A549 (cell line): ENCODE results near the gene KIAA0232. TPM values are rescaled to one million over a fixed set of nuclear protein-coding genes. Genes with fewer than 3 reads are reported as not detected.
A peak's percentile ranks its signal among the peaks of the same experiment; 100 is the strongest.

ENCODE experiments used
- CBX8 ChIP-seq: fragments of 200-600 bp; sonication (generic); IDR thresholded peaks from 2 replicates; pipeline ENCODE4 v1.6.1; 2016
- CEBPB ChIP-seq, 2 experiments: fragments of >200 bp in 1 of 2; sonication (Bioruptor Twin) in 1 of 2; formaldehyde crosslinking in 1 of 2; IDR thresholded peaks; 2 replicates each; pipeline ENCODE4 v1.6.1; 2012 to 2016
- CHD2 ChIP-seq: fragments of 150-350 bp; IDR thresholded peaks from 2 replicates; pipeline ENCODE4 v1.6.1; 2014; ENCODE audit warnings: low read length; ENCODE audit not compliant: partially characterized antibody
- CHD4 ChIP-seq: fragments of 200-600 bp; sonication (generic); IDR thresholded peaks from 2 replicates; pipeline ENCODE4 v1.6.1; 2016; ENCODE audit warnings: antibody characterized with exemption, mild to moderate bottlenecking, borderline replicate concordance
- EHMT2 ChIP-seq: fragments of 200-600 bp; sonication (generic); IDR thresholded peaks from 2 replicates; pipeline ENCODE4 v1.6.1; 2016; ENCODE audit warnings: antibody characterized with exemption, low read depth, mild to moderate bottlenecking, moderate library complexity
- EP300 ChIP-seq, 2 experiments: fragments of >200 bp; sonication (Bioruptor Twin); formaldehyde crosslinking; IDR thresholded peaks; 2 replicates in 1 of 2; 3 replicates in 1 of 2; pipeline ENCODE4 v1.6.1; 2016 to 2017
- ESRRA ChIP-seq: fragments of 150-350 bp; IDR thresholded peaks from 2 replicates; pipeline ENCODE4 v1.6.1; 2014; ENCODE audit warnings: mild to moderate bottlenecking, low read length, borderline replicate concordance
- FOSL2 ChIP-seq, 2 experiments: fragments of 450-650 bp in 1 of 2; fragments of >200 bp in 1 of 2; sonication (Bioruptor Twin) in 1 of 2; formaldehyde crosslinking; IDR thresholded peaks; 2 replicates each; pipeline versions ENCODE4 v1.5.0 to v1.6.1; 2016 to 2020; ENCODE audit warnings: mild to moderate bottlenecking in 1 of 2, moderate library complexity in 1 of 2
- HEYL ChIP-seq: fragments of 250-450 bp; sonication (Bioruptor Pico); IDR thresholded peaks from 2 replicates; pipeline ENCODE4 v1.8.0; 2021; ENCODE audit warnings: mild to moderate bottlenecking, moderate library complexity
- JUN ChIP-seq, 2 experiments: fragments of >200 bp; sonication (Bioruptor Twin); formaldehyde crosslinking; IDR thresholded peaks; 2 replicates in 1 of 2; 3 replicates in 1 of 2; pipeline ENCODE4 v1.6.1; 2016 to 2017
- KDM1A ChIP-seq: fragments of 200-600 bp; sonication (generic); IDR thresholded peaks from 2 replicates; pipeline ENCODE4 v1.6.1; 2016; ENCODE audit warnings: low read depth, mild to moderate bottlenecking
- MAFK ChIP-seq: fragments of 450-650 bp; IDR thresholded peaks from 2 replicates; pipeline ENCODE4 v1.6.1; 2014; ENCODE audit not compliant: partially characterized antibody
- MAZ ChIP-seq: fragments of 150-350 bp; IDR thresholded peaks from 2 replicates; pipeline ENCODE4 v1.6.1; 2014; ENCODE audit warnings: antibody characterized with exemption, low read depth, low read length, borderline replicate concordance
- NFE2L2 ChIP-seq: fragments of 150-350 bp; conservative IDR thresholded peaks from 2 replicates; pipeline ENCODE4 v1.6.1; 2014; ENCODE audit warnings: low read length
- PHF8 ChIP-seq: fragments of 200-600 bp; sonication (generic); IDR thresholded peaks from 2 replicates; pipeline ENCODE4 v1.6.1; 2016; ENCODE audit warnings: low read depth, mild to moderate bottlenecking, antibody characterized with exemption, moderate library complexity, borderline replicate concordance
- POLR2AphosphoS2 ChIP-seq: conservative IDR thresholded peaks from 2 replicates; pipeline ENCODE4 v1.6.1; 2012; ENCODE audit warnings: low read length, improper control_type of control experiment, inconsistent platforms
- RAD21 ChIP-seq, 2 experiments: fragments of >200 bp in 1 of 2; sonication (Bioruptor Twin) in 1 of 2; formaldehyde crosslinking in 1 of 2; IDR thresholded peaks in 1 of 2; conservative IDR thresholded peaks in 1 of 2; 2 replicates in 1 of 2; 3 replicates in 1 of 2; pipeline ENCODE4 v1.6.1; 2012 to 2018; ENCODE audit warnings: inconsistent platforms in 1 of 2
- RFX5 ChIP-seq: fragments of 450-650 bp; IDR thresholded peaks from 2 replicates; pipeline ENCODE4 v1.7.1; 2014; ENCODE audit warnings: antibody characterized with exemption, mild to moderate bottlenecking, moderate library complexity
- RNF2 ChIP-seq: fragments of 200-600 bp; sonication (generic); IDR thresholded peaks from 2 replicates; pipeline ENCODE4 v1.6.1; 2016; ENCODE audit warnings: low read depth, mild to moderate bottlenecking, antibody characterized with exemption, moderate library complexity, borderline replicate concordance
- SMC3 ChIP-seq: fragments of >200 bp; sonication (Bioruptor Twin); formaldehyde crosslinking; IDR thresholded peaks from 3 replicates; pipeline ENCODE4 v1.6.1; 2018; ENCODE audit warnings: inconsistent platforms
- SREBF2 ChIP-seq: fragments of 450-650 bp; IDR thresholded peaks from 2 replicates; pipeline ENCODE4 v1.6.1; 2014; ENCODE audit warnings: mild to moderate bottlenecking, moderate library complexity
- TP53 ChIP-seq: fragments of 250-450 bp; sonication (Bioruptor Pico); IDR thresholded peaks from 2 replicates; pipeline ENCODE4 v1.5.0; 2021; ENCODE audit warnings: mild to moderate bottlenecking, moderate library complexity
- ZC3H11A ChIP-seq: fragments of 450-650 bp; IDR thresholded peaks from 2 replicates; pipeline ENCODE4 v1.6.1; 2014; ENCODE audit warnings: antibody characterized with exemption, mild to moderate bottlenecking
- ZNF302 ChIP-seq: fragments of 250-450 bp; sonication (Bioruptor Pico); IDR thresholded peaks from 2 replicates; pipeline ENCODE4 v1.9.0; 2021; ENCODE audit warnings: inconsistent platforms, mild to moderate bottlenecking, moderate library complexity
- ZSCAN20 ChIP-seq: fragments of 250-450 bp; sonication (Bioruptor Pico); IDR thresholded peaks from 2 replicates; pipeline ENCODE4 v1.8.0; 2022; ENCODE audit warnings: mild to moderate bottlenecking, moderate library complexity
- polyA plus RNA-seq, 4 experiments: library from polyadenylated mRNA; depleted of rRNA in 3 of 4; stranded (reverse); fragments of >200 nt; fragmentation: RNase III in 1 of 4; extraction: RNeasy Plus Mini Kit Qiagen cat#74134 plus additional on column Dnase treatment in 1 of 4; gene quantifications; 2 replicates in 3 of 4; 3 replicates in 1 of 4; pipeline ENCODE4 v1.2.3, GENCODE V29; 2011 to 2017
- TF ChIP-seq, protein P1 (sequence below): IDR thresholded peaks from 2 replicates; pipeline ENCODE4 v1.6.1; 2012; ENCODE audit warnings: low read depth, borderline replicate concordance
- TF ChIP-seq, protein P2 (sequence below): IDR thresholded peaks from 2 replicates; pipeline ENCODE4 v1.6.1; 2012
- TF ChIP-seq, protein P3 (sequence below): fragments of >200 bp; sonication (Bioruptor Twin); formaldehyde crosslinking; IDR thresholded peaks from 3 replicates; pipeline ENCODE4 v1.5.1; 2016
- TF ChIP-seq, protein P4 (sequence below): fragments of 200-600 bp; sonication (generic); IDR thresholded peaks from 2 replicates; pipeline ENCODE4 v1.6.1; 2016; ENCODE audit warnings: antibody characterized with exemption, mild to moderate bottlenecking, moderate library complexity
- TF ChIP-seq, protein P5 (sequence below): fragments of 150-350 bp; IDR thresholded peaks from 2 replicates; pipeline ENCODE4 v1.6.1; 2014; ENCODE audit warnings: low read depth, mild to moderate bottlenecking, low read length
- TF ChIP-seq, protein P6 (sequence below): fragments of 250-450 bp; sonication (Bioruptor Pico); IDR thresholded peaks from 2 replicates; pipeline ENCODE4 v1.5.0; 2020; ENCODE audit warnings: low read depth, mild to moderate bottlenecking, moderate library complexity
- TF ChIP-seq, protein P7 (sequence below): fragments of >200 bp; sonication (Bioruptor Twin); formaldehyde crosslinking; IDR thresholded peaks from 3 replicates; pipeline ENCODE4 v1.6.1; 2016

Gene KIAA0232
- polyA plus RNA-seq, 2 of the 4 experiments (the other 2 are of a cell fraction): 9.3 to 21.5 TPM

DNA sequence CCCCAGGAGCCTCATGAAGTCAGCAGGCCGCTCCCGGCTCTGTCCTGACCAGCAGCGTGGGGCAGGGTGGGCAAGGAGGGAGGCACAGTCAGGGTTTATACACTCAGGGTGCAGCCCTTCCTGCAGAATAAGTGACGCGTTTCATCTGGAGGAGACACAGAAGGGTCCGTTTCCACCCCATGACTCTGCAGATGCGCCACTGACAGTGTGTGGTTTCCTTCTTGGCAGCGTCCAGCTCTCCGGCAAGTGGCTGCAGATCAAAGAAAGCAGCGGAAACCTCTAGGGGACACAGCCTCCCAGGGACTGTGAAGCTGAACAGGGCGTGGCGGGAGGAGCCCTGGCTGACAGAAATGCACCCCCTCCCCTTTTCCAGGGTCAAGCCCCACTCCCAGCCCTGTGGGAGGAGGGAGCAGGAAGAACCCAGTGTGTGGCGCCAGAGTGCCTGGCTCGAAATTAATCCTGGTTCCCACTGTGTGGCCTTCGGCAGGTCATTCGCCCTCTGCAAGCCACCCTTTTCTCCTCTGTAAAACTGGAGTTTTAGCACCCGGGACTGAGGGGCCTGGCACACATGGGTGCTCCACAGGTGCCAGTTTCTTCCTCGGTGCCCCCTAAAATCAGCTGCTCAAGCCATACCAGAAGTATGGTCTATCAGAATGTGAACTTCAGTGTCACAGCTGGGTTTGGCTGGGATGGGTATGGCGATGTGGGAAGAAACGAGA is 109.8 kb downstream of the KIAA0232 start (continued):
- TF ChIP-seq, protein P1, sequence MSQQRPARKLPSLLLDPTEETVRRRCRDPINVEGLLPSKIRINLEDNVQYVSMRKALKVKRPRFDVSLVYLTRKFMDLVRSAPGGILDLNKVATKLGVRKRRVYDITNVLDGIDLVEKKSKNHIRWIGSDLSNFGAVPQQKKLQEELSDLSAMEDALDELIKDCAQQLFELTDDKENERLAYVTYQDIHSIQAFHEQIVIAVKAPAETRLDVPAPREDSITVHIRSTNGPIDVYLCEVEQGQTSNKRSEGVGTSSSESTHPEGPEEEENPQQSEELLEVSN: no peak
- TF ChIP-seq, protein P2, sequence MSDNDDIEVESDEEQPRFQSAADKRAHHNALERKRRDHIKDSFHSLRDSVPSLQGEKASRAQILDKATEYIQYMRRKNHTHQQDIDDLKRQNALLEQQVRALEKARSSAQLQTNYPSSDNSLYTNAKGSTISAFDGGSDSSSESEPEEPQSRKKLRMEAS: peak; percentile 42
- TF ChIP-seq KDM1A (no peak), JUN (IDR thresholded peaks at IDR 0.05) (peak; percentile 28 to 32; a peak in 2 of 5 replicates), RFX5 (no peak), POLR2AphosphoS2 (no peak), RAD21 (conservative IDR thresholded peaks at IDR 0.05 in 1 of 2, IDR thresholded peaks at IDR 0.05 in 1 of 2) (peak; percentile 28 to 56), ZNF302 (CRISPR knock-in tag) (no peak), ZC3H11A (no peak), MAFK (peak; percentile 55), SREBF2 (no peak), CBX8 (no peak), EHMT2 (no peak), CHD2 (no peak), RNF2 (no peak), SMC3 (peak; percentile 42; the same call in 1 of the 3 replicates), TP53 (no peak), ZSCAN20 (no peak), MAZ (no peak), NFE2L2 (no peak), ESRRA (no peak), PHF8 (no peak), EP300 (IDR thresholded peaks at IDR 0.05) (peak; percentile 50 to 72; a peak in 3 of 5 replicates), FOSL2 (IDR thresholded peaks at IDR 0.05) (no peak), FOSL2 (CRISPR knock-in tag; IDR thresholded peaks at IDR 0.05) (no peak), HEYL (CRISPR knock-in tag) (no peak), CEBPB (IDR thresholded peaks at IDR 0.05) (no peak), CHD4 (no peak)
- TF ChIP-seq, protein P3, sequence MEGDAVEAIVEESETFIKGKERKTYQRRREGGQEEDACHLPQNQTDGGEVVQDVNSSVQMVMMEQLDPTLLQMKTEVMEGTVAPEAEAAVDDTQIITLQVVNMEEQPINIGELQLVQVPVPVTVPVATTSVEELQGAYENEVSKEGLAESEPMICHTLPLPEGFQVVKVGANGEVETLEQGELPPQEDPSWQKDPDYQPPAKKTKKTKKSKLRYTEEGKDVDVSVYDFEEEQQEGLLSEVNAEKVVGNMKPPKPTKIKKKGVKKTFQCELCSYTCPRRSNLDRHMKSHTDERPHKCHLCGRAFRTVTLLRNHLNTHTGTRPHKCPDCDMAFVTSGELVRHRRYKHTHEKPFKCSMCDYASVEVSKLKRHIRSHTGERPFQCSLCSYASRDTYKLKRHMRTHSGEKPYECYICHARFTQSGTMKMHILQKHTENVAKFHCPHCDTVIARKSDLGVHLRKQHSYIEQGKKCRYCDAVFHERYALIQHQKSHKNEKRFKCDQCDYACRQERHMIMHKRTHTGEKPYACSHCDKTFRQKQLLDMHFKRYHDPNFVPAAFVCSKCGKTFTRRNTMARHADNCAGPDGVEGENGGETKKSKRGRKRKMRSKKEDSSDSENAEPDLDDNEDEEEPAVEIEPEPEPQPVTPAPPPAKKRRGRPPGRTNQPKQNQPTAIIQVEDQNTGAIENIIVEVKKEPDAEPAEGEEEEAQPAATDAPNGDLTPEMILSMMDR: peak; percentile 21; the same call in 1 of the 3 replicates
- TF ChIP-seq, protein P4, sequence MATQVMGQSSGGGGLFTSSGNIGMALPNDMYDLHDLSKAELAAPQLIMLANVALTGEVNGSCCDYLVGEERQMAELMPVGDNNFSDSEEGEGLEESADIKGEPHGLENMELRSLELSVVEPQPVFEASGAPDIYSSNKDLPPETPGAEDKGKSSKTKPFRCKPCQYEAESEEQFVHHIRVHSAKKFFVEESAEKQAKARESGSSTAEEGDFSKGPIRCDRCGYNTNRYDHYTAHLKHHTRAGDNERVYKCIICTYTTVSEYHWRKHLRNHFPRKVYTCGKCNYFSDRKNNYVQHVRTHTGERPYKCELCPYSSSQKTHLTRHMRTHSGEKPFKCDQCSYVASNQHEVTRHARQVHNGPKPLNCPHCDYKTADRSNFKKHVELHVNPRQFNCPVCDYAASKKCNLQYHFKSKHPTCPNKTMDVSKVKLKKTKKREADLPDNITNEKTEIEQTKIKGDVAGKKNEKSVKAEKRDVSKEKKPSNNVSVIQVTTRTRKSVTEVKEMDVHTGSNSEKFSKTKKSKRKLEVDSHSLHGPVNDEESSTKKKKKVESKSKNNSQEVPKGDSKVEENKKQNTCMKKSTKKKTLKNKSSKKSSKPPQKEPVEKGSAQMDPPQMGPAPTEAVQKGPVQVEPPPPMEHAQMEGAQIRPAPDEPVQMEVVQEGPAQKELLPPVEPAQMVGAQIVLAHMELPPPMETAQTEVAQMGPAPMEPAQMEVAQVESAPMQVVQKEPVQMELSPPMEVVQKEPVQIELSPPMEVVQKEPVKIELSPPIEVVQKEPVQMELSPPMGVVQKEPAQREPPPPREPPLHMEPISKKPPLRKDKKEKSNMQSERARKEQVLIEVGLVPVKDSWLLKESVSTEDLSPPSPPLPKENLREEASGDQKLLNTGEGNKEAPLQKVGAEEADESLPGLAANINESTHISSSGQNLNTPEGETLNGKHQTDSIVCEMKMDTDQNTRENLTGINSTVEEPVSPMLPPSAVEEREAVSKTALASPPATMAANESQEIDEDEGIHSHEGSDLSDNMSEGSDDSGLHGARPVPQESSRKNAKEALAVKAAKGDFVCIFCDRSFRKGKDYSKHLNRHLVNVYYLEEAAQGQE: no peak
- TF ChIP-seq, protein P5, sequence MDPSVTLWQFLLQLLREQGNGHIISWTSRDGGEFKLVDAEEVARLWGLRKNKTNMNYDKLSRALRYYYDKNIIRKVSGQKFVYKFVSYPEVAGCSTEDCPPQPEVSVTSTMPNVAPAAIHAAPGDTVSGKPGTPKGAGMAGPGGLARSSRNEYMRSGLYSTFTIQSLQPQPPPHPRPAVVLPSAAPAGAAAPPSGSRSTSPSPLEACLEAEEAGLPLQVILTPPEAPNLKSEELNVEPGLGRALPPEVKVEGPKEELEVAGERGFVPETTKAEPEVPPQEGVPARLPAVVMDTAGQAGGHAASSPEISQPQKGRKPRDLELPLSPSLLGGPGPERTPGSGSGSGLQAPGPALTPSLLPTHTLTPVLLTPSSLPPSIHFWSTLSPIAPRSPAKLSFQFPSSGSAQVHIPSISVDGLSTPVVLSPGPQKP: no peak
- TF ChIP-seq, protein P6, sequence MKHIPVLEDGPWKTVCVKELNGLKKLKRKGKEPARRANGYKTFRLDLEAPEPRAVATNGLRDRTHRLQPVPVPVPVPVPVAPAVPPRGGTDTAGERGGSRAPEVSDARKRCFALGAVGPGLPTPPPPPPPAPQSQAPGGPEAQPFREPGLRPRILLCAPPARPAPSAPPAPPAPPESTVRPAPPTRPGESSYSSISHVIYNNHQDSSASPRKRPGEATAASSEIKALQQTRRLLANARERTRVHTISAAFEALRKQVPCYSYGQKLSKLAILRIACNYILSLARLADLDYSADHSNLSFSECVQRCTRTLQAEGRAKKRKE: no peak
- TF ChIP-seq, protein P7, sequence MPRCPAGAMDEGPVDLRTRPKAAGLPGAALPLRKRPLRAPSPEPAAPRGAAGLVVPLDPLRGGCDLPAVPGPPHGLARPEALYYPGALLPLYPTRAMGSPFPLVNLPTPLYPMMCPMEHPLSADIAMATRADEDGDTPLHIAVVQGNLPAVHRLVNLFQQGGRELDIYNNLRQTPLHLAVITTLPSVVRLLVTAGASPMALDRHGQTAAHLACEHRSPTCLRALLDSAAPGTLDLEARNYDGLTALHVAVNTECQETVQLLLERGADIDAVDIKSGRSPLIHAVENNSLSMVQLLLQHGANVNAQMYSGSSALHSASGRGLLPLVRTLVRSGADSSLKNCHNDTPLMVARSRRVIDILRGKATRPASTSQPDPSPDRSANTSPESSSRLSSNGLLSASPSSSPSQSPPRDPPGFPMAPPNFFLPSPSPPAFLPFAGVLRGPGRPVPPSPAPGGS: no peak
